NCI-H1092 treated with DMSO at 0.1 percent for 48 hours (cell line): ENCODE measurements around the gene KLHL8.

Experiments used
- DNase-seq: peaks from one replicate; lab custom pipeline; 2025; lab: John Stamatoyannopoulos, UW

Gene KLHL8

DNA sequence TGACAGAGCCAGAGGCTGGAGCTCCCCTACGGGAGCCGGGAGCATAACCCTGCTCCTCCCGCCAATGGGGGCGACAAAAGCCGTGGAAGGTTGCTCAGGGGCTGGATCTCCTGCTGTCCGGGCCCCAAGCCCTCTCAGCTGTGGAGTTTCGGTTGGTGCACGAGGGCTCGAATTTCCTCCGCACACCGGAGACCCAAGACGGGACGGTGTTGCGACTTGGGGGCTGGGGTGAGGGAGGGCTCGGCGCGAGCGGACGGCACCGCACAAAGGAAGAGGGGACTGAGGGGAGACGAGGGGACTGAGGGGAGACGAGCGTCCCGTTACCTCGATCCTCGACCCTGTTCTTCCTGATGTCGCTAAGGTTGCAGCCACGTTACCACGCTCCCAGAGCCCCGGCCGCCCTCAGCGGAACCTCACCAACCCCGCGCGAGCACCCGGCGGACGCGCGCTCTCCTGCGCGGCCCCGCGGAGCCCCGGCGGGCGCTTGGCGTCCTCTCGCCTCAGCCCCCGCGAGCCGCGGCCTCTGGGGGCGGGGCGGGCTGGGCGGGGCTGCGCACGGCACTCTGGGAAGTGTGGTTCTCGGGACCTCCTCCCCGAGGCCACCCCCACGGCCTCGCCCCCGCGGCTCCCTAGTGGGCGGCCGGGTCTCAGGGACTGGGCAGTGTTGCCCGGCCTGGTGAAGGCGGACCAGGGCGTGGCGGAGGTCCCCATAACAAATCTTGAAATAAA lies at the start of gene KLHL8:
TSS of gene KLHL8 (minus strand) at position 525 of the 729 bp plus-strand sequence. CDS start 25,079 bp downstream, outside the sequence.
- DNase-seq: peak; percentile 79

- peak; percentile 46 for DNase-seq
Observed at GRCh38 chr4:87270144-87270543, 49.7 kb upstream of the KLHL8 start.

DNA sequence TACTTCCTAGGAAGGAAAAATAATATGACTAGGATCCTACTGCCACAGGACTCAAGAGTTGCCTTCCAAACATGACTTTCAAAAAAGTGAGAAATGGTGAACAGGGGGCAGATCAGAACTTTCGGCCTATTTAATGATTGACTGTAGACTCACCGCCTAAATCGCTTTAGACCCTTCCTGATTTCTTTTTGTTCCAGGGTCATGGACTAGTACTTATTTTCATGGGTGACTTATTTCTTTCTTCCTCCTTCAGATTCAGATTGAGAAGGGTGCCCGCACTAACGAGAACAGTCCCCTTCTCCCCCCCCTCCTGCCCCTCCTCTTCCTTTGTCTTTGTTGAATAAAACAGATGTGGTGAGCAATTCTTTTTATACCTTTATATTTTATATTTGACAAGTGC lies 48.0 kb upstream of the KLHL8 start:
- no peak for DNase-seq

DNA sequence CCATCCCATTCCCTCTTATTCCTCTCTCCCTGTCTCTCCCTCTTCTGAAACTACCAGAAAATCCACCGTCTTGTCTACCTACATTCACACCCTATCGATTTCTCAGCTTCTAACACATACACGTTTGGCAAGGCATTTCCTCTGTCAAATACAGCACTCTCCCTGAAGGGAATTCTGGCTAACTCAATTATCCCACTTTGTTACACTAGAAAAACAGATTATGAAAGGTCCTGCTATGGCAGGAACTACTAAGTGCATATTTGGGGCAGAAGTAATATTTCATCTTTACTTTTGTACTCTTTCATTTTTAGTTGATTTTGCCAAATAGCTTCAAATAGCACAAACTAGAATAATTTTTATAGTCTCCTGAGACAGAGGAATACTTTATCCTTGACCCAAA lies 46.6 kb upstream of the KLHL8 start:
- DNase-seq: no peak

GRCh38 chr4:87262886-87263285 lies 42.5 kb upstream of the KLHL8 start:
- DNase-seq: no peak

DNA sequence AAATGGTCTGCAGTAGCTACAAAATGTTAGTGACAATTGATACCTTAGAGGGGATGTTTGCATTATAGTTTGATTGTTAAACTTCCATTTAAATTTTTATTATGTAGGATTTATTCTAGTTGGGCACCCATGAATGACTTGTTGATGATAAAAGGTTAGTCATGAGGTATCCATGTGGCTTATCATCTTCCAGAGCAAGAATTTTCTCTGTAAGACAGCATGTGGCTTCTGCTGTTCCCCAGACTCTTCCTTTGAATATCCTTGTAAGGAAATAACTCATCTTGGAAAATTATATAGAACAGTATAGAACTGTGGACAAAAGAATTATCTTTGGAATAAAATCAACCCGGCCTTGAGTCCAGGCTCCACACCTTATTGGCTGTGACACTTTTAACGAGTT lies 40.1 kb upstream of the KLHL8 start:
- DNase-seq: no peak

- no peak for DNase-seq
Observed at GRCh38 chr4:87258677-87259076, 38.3 kb upstream of the KLHL8 start.

DNA sequence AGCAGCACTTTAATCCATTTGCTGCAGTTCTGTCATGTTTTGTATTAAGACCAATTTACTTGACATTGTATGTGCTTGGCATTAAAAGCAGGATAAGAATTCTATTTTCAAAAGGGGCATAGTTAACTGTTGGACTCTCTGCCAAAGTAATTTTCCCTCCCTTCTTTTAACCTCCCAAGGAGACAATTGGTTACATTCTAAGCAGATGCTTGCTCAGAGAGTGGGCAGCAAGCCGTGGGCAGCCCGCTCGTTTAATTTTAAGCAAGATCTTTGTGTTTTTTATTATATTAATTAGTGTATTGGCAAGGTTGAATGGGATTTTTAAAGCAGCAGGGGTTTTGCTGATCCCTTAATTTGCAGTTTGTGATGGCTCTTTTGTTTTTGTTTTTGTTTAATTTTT lies 37.1 kb upstream of the KLHL8 start:
- DNase-seq: no peak

DNA sequence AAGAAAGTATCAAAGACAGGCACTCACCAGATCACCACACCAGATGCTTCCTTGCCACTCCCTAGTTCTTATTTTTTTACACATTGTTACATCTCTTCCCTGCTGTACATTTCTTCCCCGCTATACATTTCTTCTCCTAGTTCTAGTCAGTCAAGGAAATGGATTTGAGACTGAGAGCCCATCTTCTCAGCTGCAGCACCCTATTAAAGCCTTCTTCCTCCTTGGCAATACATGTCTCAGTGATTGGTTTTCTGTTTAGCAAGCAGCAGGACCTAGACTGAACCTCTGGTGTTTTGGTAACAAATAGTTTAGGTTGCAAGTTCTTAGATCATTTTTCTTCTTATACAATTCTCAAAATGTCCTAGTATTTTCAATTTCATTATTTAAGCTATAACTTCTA lies 35.3 kb upstream of the KLHL8 start:
- no peak for DNase-seq

DNA sequence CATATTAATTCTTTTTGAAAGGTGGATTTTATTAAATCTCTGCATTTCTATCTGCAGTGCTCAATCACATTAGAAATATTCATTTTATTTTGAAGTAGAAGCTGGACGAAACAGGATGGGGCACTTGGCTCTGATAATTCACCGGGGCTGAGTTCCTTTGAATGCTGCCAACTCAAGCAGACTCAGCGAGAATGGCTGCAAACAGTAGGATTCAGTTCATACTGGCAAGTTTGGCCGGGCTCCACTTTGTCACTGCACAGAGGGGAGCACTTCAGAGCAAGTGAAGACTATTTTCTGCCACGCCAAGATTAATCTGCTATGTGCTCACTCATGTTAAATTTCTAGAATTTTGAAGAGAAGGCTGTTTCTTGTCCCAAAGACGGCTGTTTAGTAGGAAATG lies 30.7 kb upstream of the KLHL8 start:
- no peak for DNase-seq

- no peak for DNase-seq
Observed at GRCh38 chr4:87250294-87250693, 29.9 kb upstream of the KLHL8 start.

- DNase-seq: no peak
Observed at GRCh38 chr4:87249332-87250019, 29.1 kb upstream of the KLHL8 start.

DNA sequence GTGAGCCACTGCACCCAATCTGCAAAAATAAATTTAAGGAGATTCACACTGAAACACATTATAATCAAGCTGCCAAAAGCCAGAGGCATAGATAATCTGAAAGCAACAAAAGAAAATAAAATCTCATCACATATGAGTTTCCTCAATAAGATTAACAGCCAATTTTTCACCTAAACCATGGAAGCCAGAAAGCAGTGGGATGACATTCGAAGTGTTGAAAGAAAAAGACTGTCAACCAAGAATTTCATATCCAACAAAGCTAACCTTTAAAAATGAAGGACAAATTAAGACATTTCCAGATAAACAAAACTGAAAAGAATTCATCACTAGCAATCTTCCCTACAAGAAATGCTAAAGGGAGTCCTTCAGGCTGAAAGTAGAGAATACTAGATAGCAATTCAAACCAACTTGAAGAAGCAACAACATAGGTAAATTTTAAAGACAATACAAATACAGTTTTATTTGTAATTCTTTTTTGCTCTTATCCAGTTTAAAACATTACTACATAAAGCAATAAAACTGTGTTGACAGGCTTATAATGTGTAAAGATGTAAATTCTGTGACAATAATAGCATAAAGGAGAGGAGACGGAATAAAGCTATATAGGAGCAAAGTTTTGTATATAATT lies 23.1 kb upstream of the KLHL8 start:
- DNase-seq: no peak

DNA sequence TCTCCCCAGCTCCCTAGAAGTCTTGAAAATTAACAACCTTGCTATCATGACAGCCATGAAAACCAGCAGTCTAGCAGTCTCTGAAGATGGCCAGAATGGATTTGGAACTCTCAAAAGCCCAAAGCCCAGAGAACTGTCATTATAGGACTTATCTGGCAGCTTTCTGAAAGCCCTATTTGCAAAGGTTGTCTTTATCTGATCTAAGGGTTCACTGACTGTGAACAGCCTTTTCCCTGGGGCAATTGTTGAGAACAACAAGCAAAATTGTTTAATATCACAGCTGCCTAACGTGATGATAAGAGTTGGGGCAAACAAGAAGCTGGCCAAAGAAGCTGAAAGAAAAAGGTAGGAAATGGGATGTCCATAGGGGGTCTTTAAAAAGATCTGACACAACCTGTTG lies 20.9 kb upstream of the KLHL8 start:
- no peak for DNase-seq

DNA sequence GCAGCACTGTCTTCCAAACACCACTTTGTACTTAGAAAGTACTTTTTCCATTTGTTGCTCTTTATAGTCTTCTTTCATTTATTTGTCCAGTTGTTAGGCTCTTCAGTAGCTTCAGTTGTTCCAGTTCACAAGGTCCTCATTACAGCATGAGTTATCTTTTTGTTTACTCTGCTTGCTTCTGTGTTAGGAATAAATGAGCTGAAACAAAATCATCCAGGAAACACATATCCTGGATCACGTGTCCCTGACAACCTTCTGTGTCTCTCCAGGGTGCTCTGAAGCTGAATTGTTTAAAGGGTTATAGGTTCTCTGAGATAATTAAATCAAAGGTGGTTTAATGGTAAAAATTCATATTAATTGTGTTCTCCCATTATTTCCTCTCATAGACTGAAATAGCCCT lies 19.9 kb upstream of the KLHL8 start:
- DNase-seq: peak; percentile 55

GRCh38 chr4:87239821-87240220 lies 19.4 kb upstream of the KLHL8 start:
- DNase-seq: no peak

DNA sequence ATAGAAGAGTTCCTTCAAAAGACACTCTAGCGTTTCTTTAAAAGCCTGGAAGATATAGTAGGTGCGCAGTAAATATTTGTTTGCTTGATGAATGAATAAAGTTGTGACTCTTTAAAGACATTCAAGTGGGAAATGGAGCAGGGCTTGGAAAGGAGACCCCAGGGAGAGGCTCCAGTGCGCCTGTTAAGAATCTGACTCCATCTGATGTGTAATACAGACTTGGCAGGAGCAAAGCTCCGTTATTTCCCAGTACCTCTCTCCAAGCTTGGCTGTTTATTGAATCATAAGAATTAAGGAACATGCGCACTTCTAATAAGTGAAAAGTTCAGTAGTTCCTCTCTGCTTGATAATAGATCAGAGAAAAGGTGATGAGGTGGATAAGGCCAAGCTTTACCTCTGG lies 18.8 kb upstream of the KLHL8 start:
- DNase-seq: peak; percentile 23

- DNase-seq: no peak
Observed at GRCh38 chr4:87236861-87237260, 16.4 kb upstream of the KLHL8 start.

- no peak for DNase-seq
Observed at GRCh38 chr4:87235020-87235671, 14.7 kb upstream of the KLHL8 start.

DNA sequence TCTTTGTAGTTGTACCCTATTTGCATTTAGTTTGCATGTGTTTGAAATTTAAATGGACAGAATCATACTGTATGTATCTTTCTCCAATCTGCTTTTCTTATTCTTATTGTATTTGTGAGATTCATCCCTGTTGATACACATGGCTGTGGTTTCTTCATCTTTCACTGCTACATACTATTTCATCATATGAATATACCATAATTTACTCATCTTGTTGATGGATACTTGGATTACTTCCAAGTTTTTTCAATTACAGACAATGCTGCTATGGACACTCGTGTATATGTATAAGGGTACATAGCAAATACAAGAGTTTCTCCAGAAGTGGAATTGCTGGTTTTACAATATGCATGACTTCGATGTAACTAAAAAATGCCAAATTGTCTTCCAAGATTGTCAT lies 11.8 kb upstream of the KLHL8 start:
- no peak for DNase-seq

GRCh38 chr4:87230806-87231205 lies 10.4 kb upstream of the KLHL8 start:
- DNase-seq: no peak

DNA sequence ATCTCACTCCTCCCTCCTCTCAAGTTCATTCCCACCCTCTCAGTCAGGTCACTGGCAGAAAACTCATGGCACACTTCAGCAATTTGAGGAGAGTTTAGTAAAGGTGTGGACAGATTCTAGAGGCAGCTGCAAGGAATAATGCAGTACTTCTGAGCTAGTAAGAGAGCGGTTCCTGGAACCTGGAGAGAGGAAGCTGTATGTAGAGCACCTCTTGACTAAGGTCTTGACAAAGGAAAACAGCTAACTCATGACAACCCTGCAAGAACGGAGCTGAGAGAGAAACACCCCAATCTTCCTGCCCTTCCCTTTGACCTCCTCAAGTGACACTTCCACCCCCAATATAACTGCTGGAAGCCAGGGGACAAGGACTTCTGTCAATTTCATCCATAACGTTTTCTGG lies 9.6 kb upstream of the KLHL8 start:
- no peak for DNase-seq
